IMR-90 (cell line): ENCODE results near the gene CHML. TPM values are rescaled to one million over a fixed set of nuclear protein-coding genes. Genes with fewer than 3 reads are reported as not detected.

Source experiments
- ATAC-seq: fragments of 200-7000 bp; cut with Tn5 transposase; 2 replicates; pipeline ENCODE4 v1.9.1; 2020; ENCODE audit warnings: low read depth, mild to moderate bottlenecking, moderate library complexity
- BruUV-seq: library from RNA; stranded (reverse); fragments of 400-500 nt; replicated peaks from 2 replicates; lab custom pipeline; 2021; lab: Mats Ljungman, UMichigan
- CTCF ChIA-PET: fragments of 300-600 bp; formaldehyde crosslinking; extraction: SDS; loops from one replicate; lab custom pipeline; 2021; ENCODE audit warnings: antibody characterized with exemption; lab: Yijun Ruan, JAX
- POLR2A ChIA-PET: fragments of 300-600 bp; sonication (Branson Sonifier 250); formaldehyde crosslinking; loops from one replicate; lab custom pipeline; 2022; ENCODE audit warnings: antibody characterized with exemption; ENCODE audit not compliant: unreplicated experiment; lab: Charles Lee
- DNase-seq: peaks from one replicate; pipeline ENCODE4 v3.0.0; 2013
- H2AFZ ChIP-seq: replicated peaks from 2 replicates; pipeline ENCODE3; 2013; ENCODE audit warnings: low read length, mild to moderate bottlenecking; ENCODE audit not compliant: poor library complexity
- H2AK5ac ChIP-seq: 2 replicates; pipeline ENCODE4 v1.6.1; 2013; ENCODE audit warnings: low read depth, low read length, inconsistent platforms
- H2AK9ac ChIP-seq: replicated peaks from 2 replicates; pipeline ENCODE3; 2013; ENCODE audit warnings: mild to moderate bottlenecking, low read depth, low read length, moderate library complexity; ENCODE audit not compliant: poor library complexity
- H2BK120ac ChIP-seq: 2 replicates; pipeline ENCODE4 v1.6.1; 2013; ENCODE audit warnings: low read depth, low read length, inconsistent platforms
- H2BK15ac ChIP-seq: 3 replicates; pipeline ENCODE4 v1.6.1; 2013; ENCODE audit warnings: low read depth, low read length, inconsistent platforms
- H2BK20ac ChIP-seq: 2 replicates; pipeline ENCODE4 v1.6.1; 2013; ENCODE audit warnings: low read depth, mild to moderate bottlenecking, inconsistent platforms, low read length, moderate library complexity
- H2BK5ac ChIP-seq: 2 replicates; pipeline ENCODE4 v1.6.1; 2013; ENCODE audit warnings: mild to moderate bottlenecking, low read depth, low read length, inconsistent platforms; ENCODE audit not compliant: poor library complexity, severe bottlenecking
- H3K14ac ChIP-seq: replicated peaks from 2 replicates; pipeline ENCODE4 v1.6.1; 2013; ENCODE audit warnings: low read depth, low read length, inconsistent platforms
- H3K18ac ChIP-seq: 2 replicates; pipeline ENCODE4 v1.6.1; 2013; ENCODE audit warnings: low read depth, low read length, control low read depth
- H3K23ac ChIP-seq: 2 replicates; pipeline ENCODE4 v1.6.1; 2013; ENCODE audit warnings: low read depth, low read length, inconsistent platforms
- H3K27ac ChIP-seq: 2 replicates; pipeline ENCODE4 v1.5.1; 2013; ENCODE audit warnings: mild to moderate bottlenecking, control low read depth, low read length; ENCODE audit not compliant: insufficient read depth
- H3K27me3 ChIP-seq: 2 replicates; pipeline ENCODE4 v1.6.1; 2013; ENCODE audit warnings: low read length; ENCODE audit not compliant: control insufficient read depth, insufficient read depth
- H3K36me3 ChIP-seq: 2 replicates; pipeline ENCODE4 v1.6.1; 2013; ENCODE audit warnings: low read length, mixed read lengths; ENCODE audit not compliant: control insufficient read depth, insufficient read depth
- H3K4ac ChIP-seq: 2 replicates; pipeline ENCODE4 v1.6.1; 2013; ENCODE audit warnings: low read depth, low read length, inconsistent platforms
- H3K4me1 ChIP-seq: 2 replicates; pipeline ENCODE4 v1.6.1; 2013; ENCODE audit warnings: low read length, mixed read lengths; ENCODE audit not compliant: control insufficient read depth, insufficient read depth
- H3K4me2 ChIP-seq: 2 replicates; pipeline ENCODE4 v1.6.1; 2013; ENCODE audit warnings: low read depth, mild to moderate bottlenecking, control low read depth, low read length, moderate library complexity
- H3K4me3 ChIP-seq: 2 replicates; pipeline ENCODE4 v1.5.1; 2013; ENCODE audit warnings: low read depth, mild to moderate bottlenecking, control low read depth, low read length, moderate library complexity; ENCODE audit not compliant: insufficient read depth
- H3K56ac ChIP-seq: 2 replicates; pipeline ENCODE4 v1.6.1; 2013; ENCODE audit warnings: low read length, inconsistent platforms; ENCODE audit not compliant: insufficient read depth; ENCODE audit errors: extremely low read depth
- H3K79me1 ChIP-seq, 2 experiments: 2 replicates each; pipeline ENCODE4 v1.6.1; 2013; ENCODE audit warnings: low read length in 2 of 2, inconsistent platforms in 1 of 2, low read depth in 1 of 2
- H3K9ac ChIP-seq: 2 replicates; pipeline ENCODE4 v1.6.1; 2013; ENCODE audit warnings: low read depth, low read length, control low read depth
- H3K9me1 ChIP-seq: 2 replicates; pipeline ENCODE4 v1.6.1; 2013; ENCODE audit warnings: low read length, inconsistent platforms; ENCODE audit not compliant: insufficient read depth
- H3K9me3 ChIP-seq: 2 replicates; pipeline ENCODE4 v1.6.1; 2013; ENCODE audit warnings: low read length; ENCODE audit not compliant: control insufficient read depth, insufficient read depth
- H4K20me1 ChIP-seq: 2 replicates; pipeline ENCODE4 v1.6.1; 2013; ENCODE audit warnings: low read length, inconsistent platforms; ENCODE audit not compliant: insufficient read depth
- H4K5ac ChIP-seq: 2 replicates; pipeline ENCODE4 v1.6.1; 2013; ENCODE audit warnings: mild to moderate bottlenecking, low read depth, low read length, control low read depth
- H4K8ac ChIP-seq, 2 experiments: 2 replicates each; pipeline ENCODE4 v1.6.1; 2013; ENCODE audit warnings: low read depth in 2 of 2, low read length in 2 of 2, control low read depth in 1 of 2, inconsistent platforms in 1 of 2
- H4K91ac ChIP-seq: 2 replicates; pipeline ENCODE4 v1.6.1; 2013; ENCODE audit warnings: low read depth, low read length, inconsistent platforms; ENCODE audit not compliant: insufficient read depth
- BHLHE40 ChIP-seq: fragments of 150-350 bp; IDR thresholded peaks from 2 replicates; pipeline ENCODE4 v1.6.1; 2016; ENCODE audit warnings: mild to moderate bottlenecking, low read depth, low read length
- CEBPB ChIP-seq: IDR thresholded peaks from 2 replicates; pipeline ENCODE4 v1.6.1; 2012; ENCODE audit warnings: low read depth, low read length, improper control_type of control experiment
- CHD1 ChIP-seq: IDR thresholded peaks from 2 replicates; pipeline ENCODE4 v1.6.1; 2012; ENCODE audit warnings: low read depth, low read length, improper control_type of control experiment
- CTCF ChIP-seq: conservative IDR thresholded peaks from 2 replicates; pipeline ENCODE4 v1.5.1; 2012; ENCODE audit warnings: mild to moderate bottlenecking, low read depth, low read length, improper control_type of control experiment
- ELK1 ChIP-seq: fragments of 150-350 bp; IDR thresholded peaks from 2 replicates; pipeline ENCODE4 v1.6.1; 2016; ENCODE audit warnings: low read depth, mild to moderate bottlenecking, low read length, moderate library complexity, borderline replicate concordance
- MAFK ChIP-seq: IDR thresholded peaks from 2 replicates; pipeline ENCODE4 v1.6.1; 2012; ENCODE audit warnings: low read depth, low read length, improper control_type of control experiment
- MXI1 ChIP-seq: IDR thresholded peaks from 2 replicates; pipeline ENCODE4 v1.6.1; 2012; ENCODE audit warnings: low read depth, mild to moderate bottlenecking, low read length, moderate library complexity, borderline replicate concordance
- RAD21 ChIP-seq: IDR thresholded peaks from 2 replicates; pipeline ENCODE4 v1.6.1; 2012; ENCODE audit warnings: low read length, improper control_type of control experiment
- RCOR1 ChIP-seq: IDR thresholded peaks from 2 replicates; pipeline ENCODE4 v1.6.1; 2012; ENCODE audit warnings: mild to moderate bottlenecking, low read length, improper control_type of control experiment; ENCODE audit not compliant: insufficient replicate concordance
- RFX5 ChIP-seq: IDR thresholded peaks from 2 replicates; pipeline ENCODE4 v1.8.0; 2012; ENCODE audit warnings: low read depth, mild to moderate bottlenecking, low read length, moderate library complexity
- USF2 ChIP-seq: fragments of 150-350 bp; IDR thresholded peaks from 2 replicates; pipeline ENCODE4 v1.6.1; 2017; ENCODE audit warnings: mild to moderate bottlenecking, antibody characterized with exemption, low read length, low read depth
- WGBS, 2 experiments: methylation state at CpG; one replicate each; pipeline versions ENCODE4 v1.1.5 to v1.1.7; 2013; ENCODE audit warnings: missing lambda C conversion rate in 2 of 2; ENCODE audit not compliant: insufficient read length in 1 of 2; ENCODE audit errors: extremely low coverage in 2 of 2; 5-methylcytosine and 5-hydroxymethylcytosine counted together
- dilution Hi-C: fragments of 300-500 bp; cut with HindIII; formaldehyde crosslinking; loops from one replicate; pipeline ENCODE4 v1.14.3; 2018; ENCODE audit warnings: low sequenced_read_pairs; ENCODE audit not compliant: unreplicated experiment
- in situ Hi-C: fragments of 300-500 bp; cut with MboI; formaldehyde crosslinking; loops from 3 replicates; pipeline ENCODE4 v1.14.3; 2019; ENCODE audit warnings: low sequenced_read_pairs, inconsistent platforms, mixed read lengths
- intact Hi-C: fragments of 100-400 bp; cut with micrococcal nuclease; formaldehyde crosslinking; loops from 2 replicates; pipeline ENCODE4 v1.10.0; 2022
- polyA plus RNA-seq, 3 experiments: library from polyadenylated mRNA; depleted of rRNA; stranded (reverse); fragments of >200 nt; gene quantifications; 2 replicates each; pipeline ENCODE4 v1.2.3, GENCODE V29; 2012; ENCODE audit warnings: low replicate concordance in 1 of 3
- total RNA-seq: library from RNA; depleted of rRNA; stranded (reverse); fragments of >200 nt; gene quantifications from 2 replicates; pipeline ENCODE4 v1.2.3, GENCODE V29; 2012

CHML gene
- total and polyA plus RNA-seq, 2 of the 4 experiments (the other 2 are of a cell fraction) = 5.3 to 25.6 TPM

GRCh38 chr1:241675983-241676382, 35.8 kb upstream of the CHML start:
- no peaks in the 10 kb centered on the region for H3K79me1 ChIP-seq
- H2BK15ac ChIP-seq = no peak overlapping the region
- no peak for DNase-seq
- no peak overlapping the region for H2BK120ac ChIP-seq
- ChIA-PET POLR2A (no interaction called here), CTCF (interaction anchor here (0.6 kb wide), 1 partner anchor 13 kb away, joined by 3 read pairs; no protein-coding TSS in a partner anchor)
- H3K9me3 ChIP-seq = no peaks in the 10 kb centered on the region
- TF ChIP-seq CHD1 = no peak
- no peak for TF ChIP-seq RFX5
- TF ChIP-seq MXI1 = no peak
- TF ChIP-seq RCOR1 = no peak
- no peak for TF ChIP-seq ELK1
- TF ChIP-seq CEBPB = no peak
- TF ChIP-seq USF2 = no peak
- TF ChIP-seq RAD21 = no peak
- no peak for TF ChIP-seq MAFK
- TF ChIP-seq BHLHE40 = no peak
- TF ChIP-seq CTCF = no peak
- H3K36me3 ChIP-seq = no peaks in the 10 kb centered on the region
- H3K23ac ChIP-seq = no peak overlapping the region
- H2AK5ac ChIP-seq = no peak overlapping the region
- no peaks in the 10 kb centered on the region for H4K20me1 ChIP-seq
- in situ Hi-C loops = no loop called here
- H3K27me3 ChIP-seq = peaks cover 2% of the 10 kb centered on the region; the same call in 1 of the 2 replicates
- intact Hi-C loops = no loop called here
- no peaks in the 10 kb centered on the region for H3K9me1 ChIP-seq
- H2AFZ ChIP-seq = no peak overlapping the region
- no peak overlapping the region for H3K4me3 ChIP-seq
- H3K27ac ChIP-seq = no peak overlapping the region
- H3K9ac ChIP-seq = no peak overlapping the region
- no peaks in the 10 kb centered on the region for H3K4me1 ChIP-seq
- no peak for ATAC-seq
- no peak overlapping the region for H3K56ac ChIP-seq
- no peak overlapping the region for H2BK5ac ChIP-seq
- H4K91ac ChIP-seq = no peak overlapping the region
- no peak overlapping the region for H3K14ac ChIP-seq
- no peak overlapping the region for H2AK9ac ChIP-seq
- dilution Hi-C loops = no loop called here
- H2BK20ac ChIP-seq = no peak overlapping the region
- BruUV-seq = no TSS peak
- no peak overlapping the region for H4K5ac ChIP-seq
- no CpG with 5 or more reads among the region's 4 CpGs for WGBS, 2 experiments
- H3K18ac ChIP-seq = no peak overlapping the region
- H3K4ac ChIP-seq = no peak overlapping the region
- no peak overlapping the region for H4K8ac ChIP-seq
- no peak overlapping the region for H3K4me2 ChIP-seq
